Osteoblast (primary cell): Measurements from ENCODE around the gene RELN. TPM values are rescaled to one million over a fixed set of nuclear protein-coding genes. Genes with fewer than 3 reads are reported as not detected.

Experiments used
- DNase-seq: peaks from one replicate; pipeline ENCODE4 v3.0.0; 2011; ENCODE audit warnings: low spot score, mixed read lengths; ENCODE audit not compliant: insufficient read length; ENCODE audit errors: missing footprints
- H2AFZ ChIP-seq: 2 replicates; pipeline ENCODE4 v1.6.0; 2011; ENCODE audit warnings: mild to moderate bottlenecking, low read length
- H3K27ac ChIP-seq: 2 replicates; pipeline ENCODE4 v1.5.1; 2011; ENCODE audit warnings: mild to moderate bottlenecking, low read depth, low read length, moderate library complexity
- H3K27me3 ChIP-seq: 2 replicates; pipeline ENCODE4 v1.6.0; 2012; ENCODE audit warnings: mild to moderate bottlenecking, control low read depth, inconsistent platforms, low read length, moderate library complexity; ENCODE audit not compliant: insufficient read depth
- H3K36me3 ChIP-seq: 2 replicates; pipeline ENCODE4 v1.5.1; 2011; ENCODE audit warnings: mild to moderate bottlenecking, low read length, control low read depth, moderate library complexity; ENCODE audit not compliant: insufficient read depth
- H3K4me1 ChIP-seq: 2 replicates; pipeline ENCODE4 v1.5.1; 2011; ENCODE audit warnings: mild to moderate bottlenecking, low read length, control low read depth, moderate library complexity; ENCODE audit not compliant: insufficient read depth
- H3K4me2 ChIP-seq: 2 replicates; pipeline ENCODE4 v1.6.0; 2011; ENCODE audit warnings: mild to moderate bottlenecking, low read length; ENCODE audit not compliant: insufficient read depth
- H3K4me3 ChIP-seq: fragments of 200-600 bp; sonication (generic); 3 replicates; pipeline ENCODE4 v1.5.1; 2012; ENCODE audit warnings: mild to moderate bottlenecking, low read length, inconsistent platforms; ENCODE audit not compliant: insufficient read depth
- H3K79me2 ChIP-seq: 2 replicates; pipeline ENCODE4 v1.6.0; 2012; ENCODE audit warnings: mild to moderate bottlenecking, low read length, control low read depth, inconsistent platforms; ENCODE audit not compliant: insufficient read depth
- H3K9me3 ChIP-seq: 2 replicates; pipeline ENCODE4 v1.5.1; 2011; ENCODE audit warnings: low read depth, low read length, control low read depth
- H4K20me1 ChIP-seq: 2 replicates; pipeline ENCODE4 v1.6.0; 2012; ENCODE audit warnings: mild to moderate bottlenecking, low read length, control low read depth; ENCODE audit not compliant: insufficient read depth
- total RNA-seq: library from RNA; depleted of rRNA; stranded (reverse); fragments of >200 nt; gene quantifications from 2 replicates; pipeline ENCODE4 v1.2.3, GENCODE V29; 2012
- TF ChIP-seq, protein P1 (sequence below): IDR thresholded peaks from 2 replicates; pipeline ENCODE4 v1.5.1; 2011; ENCODE audit warnings: mild to moderate bottlenecking, low read depth, low read length, moderate library complexity; ENCODE audit errors: extremely low read depth

The RELN gene
- total RNA-seq, 1 donor: 0.36 TPM

- Histone ChIP-seq H3K36me3 (no peaks in the 10 kb centered on the region), H3K4me2 (no peak overlapping the region), H3K27me3 (no peaks in the 10 kb centered on the region), H3K4me3 (no peak overlapping the region), H3K4me1 (no peaks in the 10 kb centered on the region), H2AFZ (no peak overlapping the region), H3K9me3 (no peaks in the 10 kb centered on the region), H4K20me1 (no peaks in the 10 kb centered on the region), H3K27ac (no peak overlapping the region), H3K79me2 (no peaks in the 10 kb centered on the region)
- TF ChIP-seq, protein P1, sequence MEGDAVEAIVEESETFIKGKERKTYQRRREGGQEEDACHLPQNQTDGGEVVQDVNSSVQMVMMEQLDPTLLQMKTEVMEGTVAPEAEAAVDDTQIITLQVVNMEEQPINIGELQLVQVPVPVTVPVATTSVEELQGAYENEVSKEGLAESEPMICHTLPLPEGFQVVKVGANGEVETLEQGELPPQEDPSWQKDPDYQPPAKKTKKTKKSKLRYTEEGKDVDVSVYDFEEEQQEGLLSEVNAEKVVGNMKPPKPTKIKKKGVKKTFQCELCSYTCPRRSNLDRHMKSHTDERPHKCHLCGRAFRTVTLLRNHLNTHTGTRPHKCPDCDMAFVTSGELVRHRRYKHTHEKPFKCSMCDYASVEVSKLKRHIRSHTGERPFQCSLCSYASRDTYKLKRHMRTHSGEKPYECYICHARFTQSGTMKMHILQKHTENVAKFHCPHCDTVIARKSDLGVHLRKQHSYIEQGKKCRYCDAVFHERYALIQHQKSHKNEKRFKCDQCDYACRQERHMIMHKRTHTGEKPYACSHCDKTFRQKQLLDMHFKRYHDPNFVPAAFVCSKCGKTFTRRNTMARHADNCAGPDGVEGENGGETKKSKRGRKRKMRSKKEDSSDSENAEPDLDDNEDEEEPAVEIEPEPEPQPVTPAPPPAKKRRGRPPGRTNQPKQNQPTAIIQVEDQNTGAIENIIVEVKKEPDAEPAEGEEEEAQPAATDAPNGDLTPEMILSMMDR: no peak
- no peak for DNase-seq
Observed at GRCh38 chr7:103934508-103934907, 55.0 kb downstream of the RELN start.

DNA sequence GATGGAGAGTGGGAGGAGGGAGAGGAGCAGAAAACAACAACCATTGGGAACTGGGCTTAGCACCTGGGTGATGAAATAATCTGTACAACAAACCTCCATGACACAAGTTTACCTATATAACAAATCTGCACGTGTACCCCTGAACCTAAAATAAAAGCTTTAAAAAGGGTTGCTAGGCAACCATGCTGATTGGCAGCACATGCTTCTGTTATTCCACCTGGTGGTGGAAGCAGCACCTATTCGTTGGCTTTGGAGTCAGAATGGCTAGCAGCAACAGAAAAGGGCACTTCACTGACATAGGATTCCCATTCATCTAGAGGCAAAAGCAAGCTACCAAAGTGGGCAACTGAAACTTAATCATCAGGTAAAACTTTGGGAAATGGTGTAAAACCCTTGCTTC lies 57.1 kb downstream of the RELN start:
- Histone ChIP-seq H3K27me3 (no peaks in the 10 kb centered on the region), H3K4me3 (no peak overlapping the region), H3K36me3 (no peaks in the 10 kb centered on the region), H2AFZ (no peak overlapping the region), H3K4me2 (no peak overlapping the region), H3K4me1 (no peaks in the 10 kb centered on the region), H3K79me2 (no peaks in the 10 kb centered on the region), H4K20me1 (no peaks in the 10 kb centered on the region), H3K27ac (no peak overlapping the region), H3K9me3 (no peaks in the 10 kb centered on the region)
- TF ChIP-seq, protein P1: no peak
- DNase-seq: no peak

DNA sequence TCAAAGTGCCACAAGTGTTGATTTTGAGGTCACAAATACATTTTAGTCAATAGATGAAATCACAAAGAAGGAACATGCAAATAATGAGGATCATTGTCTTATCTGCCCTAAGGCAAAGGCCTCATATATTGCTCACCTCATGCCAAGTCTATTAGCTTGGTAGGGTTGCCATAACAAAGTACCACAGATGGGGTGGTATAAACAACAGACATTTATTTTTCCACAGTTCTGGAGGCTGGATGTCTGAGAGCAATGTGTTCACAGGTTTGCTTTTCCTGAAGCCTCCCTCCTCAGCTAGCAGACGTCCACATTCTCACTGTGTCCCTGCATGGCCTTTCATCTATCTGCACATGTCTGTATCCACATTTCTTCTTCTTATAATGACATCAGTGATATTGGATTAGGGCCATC lies 59.6 kb downstream of the RELN start:
- TF ChIP-seq, protein P1: no peak
- Histone ChIP-seq H3K27me3 (no peaks in the 10 kb centered on the region), H3K27ac (no peak overlapping the region), H4K20me1 (no peaks in the 10 kb centered on the region), H2AFZ (no peak overlapping the region), H3K4me2 (no peak overlapping the region), H3K36me3 (no peaks in the 10 kb centered on the region), H3K9me3 (no peaks in the 10 kb centered on the region), H3K79me2 (no peaks in the 10 kb centered on the region), H3K4me3 (no peak overlapping the region), H3K4me1 (no peaks in the 10 kb centered on the region)
- no peak for DNase-seq

- H3K79me2 ChIP-seq: no peaks in the 10 kb centered on the region
- no peaks in the 10 kb centered on the region for H4K20me1 ChIP-seq
- H2AFZ ChIP-seq: no peak overlapping the region
- no peak for DNase-seq
- H3K9me3 ChIP-seq: no peaks in the 10 kb centered on the region
- H3K27me3 ChIP-seq: no peaks in the 10 kb centered on the region
- H3K4me3 ChIP-seq: no peak overlapping the region
- no peaks in the 10 kb centered on the region for H3K36me3 ChIP-seq
- TF ChIP-seq, protein P1: no peak
- no peak overlapping the region for H3K27ac ChIP-seq
- no peak overlapping the region for H3K4me2 ChIP-seq
- no peaks in the 10 kb centered on the region for H3K4me1 ChIP-seq
Observed at GRCh38 chr7:103928581-103928980, 60.9 kb downstream of the RELN start.
